SKM-1 treated with dmso at 0.1 percent for 144 hours (cell line): ENCODE measurements around the gene BBS9.
A peak's percentile ranks its signal among the peaks of the same experiment; 100 is the strongest.
"Not testable (repeated sequence)": the region's sequence is repeated elsewhere in the genome, so short reads cannot be mapped to it uniquely, and the experiment has no call there.

Source experiments
- DNase-seq: peaks from one replicate; lab custom pipeline; 2025; ENCODE audit not compliant: unreplicated experiment; lab: John Stamatoyannopoulos, UW

The BBS9 gene

GRCh38 chr7:33128990-33129805 lies at the start of gene BBS9:
Gene BBS9, plus strand, starts transcription at chr7:33129564. Its CDS starts 16,689 bp downstream, at chr7:33146253.
- DNase-seq: peak; percentile 96

- DNase-seq: no peak
Measured at GRCh38 chr7:33079763-33080690, 49.3 kb upstream of the BBS9 start.

- DNase-seq: no peak
Measured at GRCh38 chr7:33087356-33087755, 42.0 kb upstream of the BBS9 start.

GRCh38 chr7:33087858-33088257 lies 41.5 kb upstream of the BBS9 start:
- DNase-seq: no peak

- no peak for DNase-seq
Measured at GRCh38 chr7:33089142-33089541, 40.2 kb upstream of the BBS9 start.

- DNase-seq: no peak
Measured at GRCh38 chr7:33091111-33091531, 38.2 kb upstream of the BBS9 start.

- DNase-seq: no peak
Measured at GRCh38 chr7:33091641-33092191, 37.6 kb upstream of the BBS9 start.

GRCh38 chr7:33093266-33093665 lies 36.1 kb upstream of the BBS9 start:
- no peak for DNase-seq

- not testable (repeated sequence) for DNase-seq
Measured at GRCh38 chr7:33094745-33095275, 34.6 kb upstream of the BBS9 start.

GRCh38 chr7:33099154-33099940 lies 30.0 kb upstream of the BBS9 start:
- no peak for DNase-seq

- no peak for DNase-seq
Measured at GRCh38 chr7:33100770-33101169, 28.6 kb upstream of the BBS9 start.

- DNase-seq: no peak
Measured at GRCh38 chr7:33101906-33102305, 27.5 kb upstream of the BBS9 start.

- no peak for DNase-seq
Measured at GRCh38 chr7:33107136-33108066, 22.0 kb upstream of the BBS9 start.

GRCh38 chr7:33108554-33109004 lies 20.8 kb upstream of the BBS9 start:
- no peak for DNase-seq

GRCh38 chr7:33109005-33109757 lies 20.2 kb upstream of the BBS9 start, which contains the start of gene RP9:
Gene RP9, minus strand, starts transcription at chr7:33109404. Its CDS starts 32 bp downstream, at chr7:33109372.
- peak; percentile 61 for DNase-seq

- no peak for DNase-seq
Measured at GRCh38 chr7:33109758-33110238, 19.6 kb upstream of the BBS9 start.

- DNase-seq: no peak
Measured at GRCh38 chr7:33111614-33112013, 17.8 kb upstream of the BBS9 start.

GRCh38 chr7:33114976-33115375 lies 14.4 kb upstream of the BBS9 start:
- no peak for DNase-seq
